BLaER1 (cell line): Measurements from ENCODE around the gene LYPD5.
A peak's percentile ranks its signal among the peaks of the same experiment; 100 is the strongest.

Experiments used
- H3K27ac ChIP-seq: shearing (Covaris generic); formaldehyde crosslinking; 2 replicates; pipeline ENCODE4 v1.8.1; 2022
- H3K27me3 ChIP-seq: shearing (Covaris generic); formaldehyde crosslinking; 2 replicates; pipeline ENCODE4 v1.8.1; 2022
- H3K36me3 ChIP-seq: shearing (Covaris generic); formaldehyde crosslinking; 2 replicates; pipeline ENCODE4 v1.8.1; 2022
- H3K4me1 ChIP-seq: shearing (Covaris generic); formaldehyde crosslinking; 2 replicates; pipeline ENCODE4 v1.8.1; 2022
- H3K4me2 ChIP-seq: shearing (Covaris generic); formaldehyde crosslinking; 2 replicates; pipeline ENCODE4 v1.8.1; 2022
- H3K4me3 ChIP-seq: shearing (Covaris generic); formaldehyde crosslinking; 2 replicates; pipeline ENCODE4 v1.8.1; 2022
- H3K9ac ChIP-seq: shearing (Covaris generic); formaldehyde crosslinking; 2 replicates; pipeline ENCODE4 v1.8.1; 2022
- H3K9me3 ChIP-seq: shearing (Covaris generic); formaldehyde crosslinking; 2 replicates; pipeline ENCODE4 v1.8.1; 2022
- H4K20me1 ChIP-seq: shearing (Covaris generic); formaldehyde crosslinking; 2 replicates; pipeline ENCODE4 v1.8.1; 2022
- Cebpa-rat ChIP-seq: shearing (Covaris generic); IDR thresholded peaks from 2 replicates; pipeline ENCODE4 v1.8.1; 2022

The LYPD5 gene

GRCh38 chr19:43747557-43748204 lies 54.6 kb downstream of the LYPD5 start:
- Histone ChIP-seq H4K20me1 (peaks cover 8% of the 10 kb centered on the region; the same call in 1 of the 2 replicates), H3K27me3 (no peaks in the 10 kb centered on the region; the same call in 1 of the 2 replicates), H3K4me2 (peak overlapping the region; percentile 48), H3K9ac (peak overlapping the region; percentile 18; the same call in 1 of the 2 replicates), H3K36me3 (peaks cover 100% of the 10 kb centered on the region), H3K27ac (peak overlapping the region; percentile 46), H3K4me1 (peaks cover 26% of the 10 kb centered on the region), H3K9me3 (no peaks in the 10 kb centered on the region), H3K4me3 (no peak overlapping the region)
- TF ChIP-seq Cebpa-rat, result no peak
